Hematopoietic multipotent progenitor cell treated with erythropoietin and hydrocortisone succinate and interleukin-3 and kit ligand, for 8 days (in vitro differentiated cells): Measurements from ENCODE around the gene PPY.
"Not testable (repeated sequence)": the region's sequence is repeated elsewhere in the genome, so short reads cannot be mapped to it uniquely, and the experiment has no call there.

Experiments used
- DNase-seq: peaks from one replicate; pipeline ENCODE4 v3.0.0-alpha.2; 2015

The PPY gene

GRCh38 chr17:43942051-43942685, at the start of gene PPY:
Gene PPY, minus strand, starts transcription at chr17:43942476. Its CDS starts 822 bp downstream, at chr17:43941654.
- DNase-seq, result no peak

DNA sequence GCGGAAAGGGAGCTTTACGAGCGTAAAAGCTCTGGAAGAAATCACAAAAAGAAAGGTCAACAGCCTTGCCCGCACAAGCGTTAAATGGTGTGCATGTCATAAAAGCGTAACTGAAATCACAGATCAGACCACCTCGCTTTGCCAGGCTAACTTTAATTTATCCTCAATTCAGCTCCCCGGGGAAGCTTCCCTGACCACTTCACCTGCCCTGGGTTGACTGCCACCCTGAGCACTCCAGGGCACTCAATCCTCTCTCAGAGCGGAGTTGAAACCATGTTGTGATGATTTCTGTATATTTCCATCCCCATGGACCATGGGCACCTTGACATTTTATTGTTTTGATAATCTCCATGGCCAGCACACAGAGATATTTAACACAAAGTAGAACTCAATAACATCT, 46.0 kb upstream of the PPY start:
- DNase-seq, result no peak

- no peak for DNase-seq
These were observed 45.1 kb upstream of the PPY start for GRCh38 chr17:43987131-43988021.

DNA sequence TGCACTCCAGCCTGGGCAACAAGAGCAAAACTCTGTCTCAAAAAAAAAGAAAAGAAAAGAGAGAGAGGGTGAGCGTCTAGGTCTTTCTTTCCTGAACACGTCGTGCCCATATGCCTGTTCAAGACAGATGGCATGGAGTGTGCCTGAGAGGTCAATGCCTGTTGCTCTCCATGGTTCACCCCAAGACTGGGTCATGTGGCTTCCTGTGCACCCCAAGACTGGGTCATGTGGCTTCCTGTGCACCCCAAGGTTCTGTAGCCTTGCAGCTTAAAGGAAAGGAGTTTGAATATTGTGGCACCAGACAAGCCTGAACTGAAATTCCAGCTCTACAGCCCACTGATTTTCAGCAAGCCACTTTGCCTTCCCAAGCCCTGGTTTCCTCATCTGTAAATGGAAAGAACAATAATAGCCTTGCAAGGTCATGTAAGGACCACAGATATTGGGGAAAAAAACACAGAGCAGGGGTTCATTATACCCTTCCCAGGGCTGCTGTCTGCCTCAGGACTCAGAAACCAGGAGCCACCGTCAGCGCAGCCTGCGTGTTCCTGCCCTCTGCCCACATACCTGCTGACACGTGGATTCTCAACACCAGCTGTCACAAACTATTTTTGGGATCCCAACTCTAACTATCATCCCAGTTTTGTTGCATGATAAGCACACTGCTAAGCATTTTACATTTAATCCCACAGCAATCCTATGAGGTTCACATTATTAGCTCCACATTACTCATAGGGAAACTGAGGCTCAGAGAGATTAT, 44.1 kb upstream of the PPY start:
- no peak for DNase-seq

DNA sequence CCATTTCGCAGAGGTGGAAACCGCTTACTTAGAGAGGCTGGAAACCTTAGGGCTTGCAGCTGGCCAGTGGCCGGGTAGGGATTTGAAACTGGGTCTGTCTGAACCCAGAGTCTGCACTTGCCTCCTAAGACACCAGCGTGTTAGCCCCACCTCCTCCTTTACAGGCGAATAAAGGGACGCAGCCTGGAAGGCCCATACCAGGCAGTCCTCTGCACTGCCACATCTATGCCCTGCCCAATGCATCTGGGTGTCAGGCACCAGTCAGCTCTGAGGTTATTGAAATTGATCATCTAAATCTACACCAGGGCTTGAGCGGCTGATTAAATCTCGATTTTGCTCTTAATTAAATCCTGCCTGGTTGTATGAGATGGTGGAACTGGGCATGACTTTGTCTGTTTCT, 42.2 kb upstream of the PPY start:
- no peak for DNase-seq

- no peak for DNase-seq
These were observed 41.5 kb upstream of the PPY start for GRCh38 chr17:43983515-43984411.

GRCh38 chr17:43983196-43983514, 40.9 kb upstream of the PPY start:
- DNase-seq, result no peak

DNA sequence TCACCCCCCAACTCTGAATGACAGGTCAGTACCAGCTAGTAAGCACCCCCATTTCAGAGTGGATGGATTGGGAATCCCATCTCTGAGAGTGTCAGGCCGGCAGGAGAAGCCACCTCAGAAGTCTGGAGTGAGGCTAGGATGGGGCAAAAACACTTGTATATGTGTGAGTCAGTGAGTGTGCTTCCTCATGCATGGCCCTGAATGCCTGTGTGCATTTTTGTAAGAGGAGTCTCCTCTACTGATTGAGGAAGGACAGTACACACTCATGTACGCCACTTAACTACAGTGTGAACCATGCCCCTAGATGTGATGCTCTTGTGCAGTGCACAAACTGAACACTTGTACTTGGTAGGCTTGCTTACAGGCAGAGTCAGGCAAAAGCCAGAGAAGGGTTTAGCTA, 39.9 kb upstream of the PPY start:
- DNase-seq, result no peak

DNA sequence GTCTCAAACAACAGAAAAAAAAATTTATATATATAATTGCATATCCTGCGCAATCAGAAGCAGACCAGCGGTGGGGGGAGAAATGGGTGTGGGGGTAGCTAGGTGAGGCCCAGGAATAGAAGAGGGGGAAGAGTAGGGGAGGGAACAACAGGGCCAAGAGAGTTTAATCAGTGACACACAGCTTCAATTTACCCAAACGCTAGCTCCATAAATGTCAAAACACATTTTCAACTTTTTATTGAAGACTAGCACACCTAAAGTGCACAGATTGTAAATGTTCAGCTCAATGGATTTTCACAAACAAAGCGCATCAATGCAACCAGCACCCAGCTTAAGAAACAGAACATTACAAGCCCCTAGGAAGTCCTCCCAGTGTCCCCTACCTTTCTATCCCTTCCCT, 37.4 kb upstream of the PPY start:
- no peak for DNase-seq

DNA sequence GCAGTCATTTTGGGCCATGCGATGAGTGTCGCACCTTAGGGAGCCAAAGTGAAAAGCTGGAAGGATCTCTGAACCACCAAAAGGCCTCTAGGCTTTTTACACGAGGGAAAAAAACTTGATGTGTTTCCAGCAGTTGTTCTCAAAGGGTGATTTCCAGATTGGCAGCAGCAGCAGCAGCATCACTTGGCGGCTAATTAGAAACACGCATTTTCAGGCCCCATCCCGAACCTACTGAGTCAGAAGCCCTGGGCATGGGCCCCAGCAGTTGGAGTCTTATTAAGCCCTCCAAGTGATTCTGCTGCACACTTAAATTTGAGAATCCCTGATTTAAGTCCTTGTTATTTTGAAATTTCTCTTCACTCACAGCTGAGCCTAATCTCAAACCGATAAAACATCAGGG, 36.7 kb upstream of the PPY start:
- DNase-seq, result no peak

GRCh38 chr17:43978078-43978477, 35.8 kb upstream of the PPY start:
- DNase-seq, result no peak

- no peak for DNase-seq
These were observed 34.9 kb upstream of the PPY start for GRCh38 chr17:43976963-43977837.

DNA sequence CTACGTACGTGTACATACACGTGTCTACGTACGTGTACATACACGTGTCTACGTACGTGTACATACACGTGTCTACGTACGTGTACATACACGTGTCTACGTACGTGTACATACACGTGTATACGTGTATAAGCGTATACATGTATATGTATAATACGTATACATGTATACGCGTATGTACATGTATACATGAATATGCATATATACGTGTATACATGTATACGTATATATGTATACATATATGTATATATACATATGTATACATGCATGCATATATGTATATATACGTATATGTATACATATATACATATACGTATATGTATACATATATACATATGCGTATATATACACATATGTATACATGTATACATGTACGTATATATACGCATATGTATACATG, 33.6 kb upstream of the PPY start:
- no peak for DNase-seq

- no peak for DNase-seq
These were observed 32.3 kb upstream of the PPY start for GRCh38 chr17:43974382-43975266.

- not testable (repeated sequence) for DNase-seq
These were observed 30.4 kb upstream of the PPY start for GRCh38 chr17:43972444-43973212.

GRCh38 chr17:43971436-43971835, 29.2 kb upstream of the PPY start:
- DNase-seq, result not testable (repeated sequence)

DNA sequence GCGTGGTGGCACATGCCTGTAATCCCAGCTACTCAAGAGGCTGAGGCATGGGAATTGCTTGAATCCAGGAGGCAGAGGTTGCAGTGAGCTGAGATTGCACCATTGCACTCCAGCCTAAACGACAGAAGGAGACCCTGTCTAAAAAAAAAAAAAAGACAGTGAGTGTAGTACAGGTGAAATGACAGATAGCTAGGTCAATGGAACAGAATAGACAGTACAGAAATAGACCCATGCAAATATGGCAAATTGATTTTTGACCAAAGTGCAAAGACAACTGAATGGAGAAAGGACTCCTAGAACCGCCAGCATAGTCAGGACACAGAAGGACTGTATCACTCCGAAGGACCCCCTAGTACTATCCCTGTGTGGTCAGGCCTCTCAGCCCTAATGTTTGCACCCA, 28.1 kb upstream of the PPY start:
- no peak for DNase-seq

DNA sequence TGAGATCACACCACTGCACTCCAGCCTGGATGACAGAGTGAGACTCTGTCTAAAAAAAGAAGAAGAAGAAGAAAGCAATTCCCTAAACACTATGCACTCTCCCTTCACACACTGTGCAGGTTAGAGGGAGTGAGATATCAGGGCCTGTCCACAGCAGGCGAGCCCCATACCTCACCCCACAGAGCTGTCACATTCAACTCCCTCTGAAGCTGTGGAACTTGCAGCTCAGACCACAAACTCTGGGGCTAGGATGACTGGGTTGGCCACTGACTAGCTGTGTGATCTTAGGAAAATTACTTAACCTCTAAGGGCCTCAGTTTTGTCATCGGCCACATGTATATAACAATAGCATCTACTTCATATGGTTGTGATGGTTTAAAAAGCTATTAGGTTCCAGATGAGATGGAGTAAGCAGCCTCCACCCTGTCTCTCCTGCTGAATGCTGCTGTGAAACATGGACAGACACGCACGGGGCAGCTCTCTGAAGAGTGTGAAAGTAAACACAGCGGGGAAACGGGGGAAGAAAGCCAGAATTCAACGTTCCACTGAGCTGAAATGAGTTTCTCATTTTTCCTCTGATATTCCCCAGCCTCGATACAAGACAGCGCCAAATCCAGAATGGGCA, 25.1 kb upstream of the PPY start:
- no peak for DNase-seq

DNA sequence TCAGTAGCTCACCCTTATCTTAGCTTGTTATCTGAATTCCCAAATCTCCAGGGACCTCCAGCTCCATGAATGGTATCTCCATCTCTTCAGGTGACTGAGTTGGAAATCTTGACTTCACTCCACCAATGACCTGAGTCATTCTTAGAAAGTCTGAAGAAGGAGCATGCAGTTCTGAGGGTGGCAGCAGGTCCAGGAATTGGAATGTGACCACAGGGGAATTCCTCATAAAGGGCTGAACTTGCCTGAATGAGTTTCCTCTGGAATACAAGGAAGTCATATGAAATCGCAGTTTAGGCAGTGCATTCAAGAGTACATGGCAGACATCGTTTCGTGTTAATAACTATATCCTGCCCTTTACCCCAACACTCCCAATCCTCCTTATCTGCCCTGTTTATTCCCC, 24.0 kb upstream of the PPY start:
- DNase-seq, result no peak
